H9 (cell line): ENCODE results near the gene CRYGA. TPM values are rescaled to one million over a fixed set of nuclear protein-coding genes. Genes with fewer than 3 reads are reported as not detected.

ENCODE experiments used
- DNase-seq: peaks from one replicate; pipeline ENCODE4 v3.0.0-alpha.2; 2017
- H2AFZ ChIP-seq: one replicate; pipeline ENCODE4 v1.6.1; 2013; ENCODE audit warnings: mild to moderate bottlenecking, low read length, control low read depth, moderate library complexity
- H2AK5ac ChIP-seq: 2 replicates; pipeline ENCODE4 v1.6.1; 2013; ENCODE audit warnings: low read length, control low read depth, mixed read lengths; ENCODE audit not compliant: insufficient read length
- H2BK120ac ChIP-seq: one replicate; pipeline ENCODE4 v1.6.1; 2013; ENCODE audit warnings: low read depth, mild to moderate bottlenecking, low read length, control low read depth, inconsistent platforms; ENCODE audit not compliant: poor library complexity, severe bottlenecking
- H2BK12ac ChIP-seq: 2 replicates; pipeline ENCODE4 v1.6.1; 2013; ENCODE audit warnings: low read length, control low read depth, mixed read lengths, low read depth; ENCODE audit not compliant: insufficient read length
- H2BK15ac ChIP-seq: 2 replicates; pipeline ENCODE4 v1.6.1; 2013; ENCODE audit warnings: low read depth, low read length, control low read depth
- H2BK20ac ChIP-seq: one replicate; pipeline ENCODE4 v1.6.1; 2013; ENCODE audit warnings: low read depth, mild to moderate bottlenecking, low read length, control low read depth, inconsistent platforms; ENCODE audit not compliant: poor library complexity, severe bottlenecking
- H2BK5ac ChIP-seq: 2 replicates; pipeline ENCODE4 v1.6.1; 2013; ENCODE audit warnings: low read length, control low read depth, mixed read lengths; ENCODE audit not compliant: insufficient read length
- H3K14ac ChIP-seq: 2 replicates; pipeline ENCODE4 v1.6.1; 2013; ENCODE audit warnings: low read length, control low read depth; ENCODE audit not compliant: insufficient read depth
- H3K18ac ChIP-seq: 2 replicates; pipeline ENCODE4 v1.6.1; 2013; ENCODE audit warnings: low read depth, mild to moderate bottlenecking, mixed read lengths, low read length, control low read depth; ENCODE audit not compliant: insufficient read length
- H3K23ac ChIP-seq: 2 replicates; pipeline ENCODE4 v1.6.1; 2013; ENCODE audit warnings: low read length, control low read depth, mixed read lengths, low read depth; ENCODE audit not compliant: insufficient read length
- H3K23me2 ChIP-seq: 2 replicates; pipeline ENCODE4 v1.6.1; 2013; ENCODE audit warnings: low read depth, mild to moderate bottlenecking, mixed read lengths, low read length, control low read depth; ENCODE audit not compliant: insufficient read length, poor library complexity, severe bottlenecking
- H3K27ac ChIP-seq: 2 replicates; pipeline ENCODE4 v1.5.1; 2013; ENCODE audit warnings: low read length, control low read depth, mixed read lengths, low read depth; ENCODE audit not compliant: insufficient read length
- H3K27me3 ChIP-seq: 2 replicates; pipeline ENCODE4 v1.6.1; 2013; ENCODE audit warnings: low read length, control low read depth, inconsistent platforms; ENCODE audit not compliant: insufficient read depth
- H3K4ac ChIP-seq: 2 replicates; pipeline ENCODE4 v1.6.1; 2013; ENCODE audit warnings: low read depth, mild to moderate bottlenecking, control low read depth, inconsistent platforms, low read length, moderate library complexity
- H3K4me1 ChIP-seq: 2 replicates; pipeline ENCODE4 v1.6.1; 2013; ENCODE audit warnings: low read length, control low read depth, inconsistent platforms; ENCODE audit not compliant: insufficient read depth
- H3K4me2 ChIP-seq: 2 replicates; pipeline ENCODE4 v1.6.1; 2013; ENCODE audit warnings: low read length, control low read depth, mixed read lengths; ENCODE audit not compliant: insufficient read length, insufficient read depth
- H3K56ac ChIP-seq: 2 replicates; pipeline ENCODE4 v1.6.1; 2013; ENCODE audit warnings: low read depth, mild to moderate bottlenecking, mixed read lengths, low read length, control low read depth; ENCODE audit not compliant: insufficient read length
- H3K79me1 ChIP-seq: 2 replicates; pipeline ENCODE4 v1.6.1; 2013; ENCODE audit warnings: low read depth, mild to moderate bottlenecking, moderate library complexity, low read length, control low read depth, inconsistent platforms; ENCODE audit not compliant: insufficient read depth, poor library complexity, severe bottlenecking
- H3K79me2 ChIP-seq: 2 replicates; pipeline ENCODE4 v1.6.1; 2013; ENCODE audit warnings: low read length, control low read depth, inconsistent platforms; ENCODE audit not compliant: insufficient read depth
- H3K9ac ChIP-seq: 2 replicates; pipeline ENCODE4 v1.6.1; 2013; ENCODE audit warnings: low read length, control low read depth, mixed read lengths; ENCODE audit not compliant: insufficient read length; ENCODE audit errors: extremely low read depth
- H3K9me3 ChIP-seq: one replicate; pipeline ENCODE4 v1.6.1; 2013; ENCODE audit warnings: low read depth, low read length, inconsistent platforms; ENCODE audit not compliant: control insufficient read depth
- H3T11ph ChIP-seq: one replicate; pipeline ENCODE4 v1.6.1; 2013; ENCODE audit warnings: mild to moderate bottlenecking, low read length, control low read depth, inconsistent platforms
- H4K20me1 ChIP-seq: one replicate; pipeline ENCODE4 v1.6.1; 2013; ENCODE audit not compliant: control insufficient read depth, insufficient read length, insufficient read depth
- H4K5ac ChIP-seq: 2 replicates; pipeline ENCODE4 v1.6.1; 2013; ENCODE audit warnings: low read depth, mild to moderate bottlenecking, mixed read lengths, low read length, control low read depth; ENCODE audit not compliant: insufficient read length
- H4K8ac ChIP-seq: replicated peaks from 2 replicates; pipeline ENCODE4 v1.6.1; 2013; ENCODE audit warnings: low read length, control low read depth, mixed read lengths, low read depth; ENCODE audit not compliant: insufficient read length
- H4K91ac ChIP-seq: 2 replicates; pipeline ENCODE4 v1.6.1; 2013; ENCODE audit warnings: low read depth, mild to moderate bottlenecking, moderate library complexity, mixed read lengths, low read length, control low read depth; ENCODE audit not compliant: insufficient read length
- H3K27ac Mint-ChIP-seq, 3 experiments: 2 replicates in 2 of 3; 3 replicates in 1 of 3; pipeline ENCODE4 v1.8.0; 2020 to 2021; ENCODE audit warnings: mixed read lengths in 3 of 3, mild to moderate bottlenecking in 1 of 3, moderate library complexity in 1 of 3
- H3K27me3 Mint-ChIP-seq: 2 replicates; pipeline ENCODE4 v1.8.0; 2021; ENCODE audit warnings: low read depth, mild to moderate bottlenecking, moderate library complexity, mixed read lengths
- H3K36me3 Mint-ChIP-seq, 3 experiments: 2 replicates in 2 of 3; 3 replicates in 1 of 3; pipeline ENCODE4 v1.8.0; 2020 to 2021; ENCODE audit warnings: low read depth in 3 of 3, mixed read lengths in 3 of 3; ENCODE audit not compliant: insufficient read depth in 1 of 3
- H3K4me1 Mint-ChIP-seq, 2 experiments: 2 replicates each; pipeline ENCODE4 v1.8.0; 2020; ENCODE audit warnings: mixed read lengths in 2 of 2
- H3K4me3 Mint-ChIP-seq, 2 experiments: 2 replicates in 1 of 2; 3 replicates in 1 of 2; pipeline ENCODE4 v1.8.0; 2020 to 2021; ENCODE audit warnings: mild to moderate bottlenecking in 2 of 2, mixed read lengths in 2 of 2, moderate library complexity in 1 of 2
- H3K9me3 Mint-ChIP-seq, 2 experiments: 2 replicates in 1 of 2; 3 replicates in 1 of 2; pipeline ENCODE4 v1.8.0; 2020; ENCODE audit warnings: mild to moderate bottlenecking in 2 of 2, mixed read lengths in 2 of 2, moderate library complexity in 1 of 2
- WGBS: extraction: QIAGEN DNeasy Blood & Tissue Kit; methylation state at CpG from one replicate; pipeline ENCODE4 v1.1.7; 2013; ENCODE audit warnings: missing lambda C conversion rate, low lambda C conversion rate, mixed read lengths; ENCODE audit not compliant: insufficient read length; ENCODE audit errors: extremely low coverage; 5-methylcytosine and 5-hydroxymethylcytosine counted together
- total RNA-seq: library from RNA; stranded (reverse); gene quantifications from 2 replicates; pipeline ENCODE4 v1.2.1, GENCODE V29; 2021
- TF ChIP-seq, protein P1 (sequence below): fragments of 200-600 bp; sonication (generic); conservative IDR thresholded peaks from 3 replicates; pipeline ENCODE4 v1.8.0; 2021; ENCODE audit warnings: antibody characterized with exemption, mild to moderate bottlenecking

Gene CRYGA
- total RNA-seq, 1 experiment from 2014 or later, result not detected

DNA sequence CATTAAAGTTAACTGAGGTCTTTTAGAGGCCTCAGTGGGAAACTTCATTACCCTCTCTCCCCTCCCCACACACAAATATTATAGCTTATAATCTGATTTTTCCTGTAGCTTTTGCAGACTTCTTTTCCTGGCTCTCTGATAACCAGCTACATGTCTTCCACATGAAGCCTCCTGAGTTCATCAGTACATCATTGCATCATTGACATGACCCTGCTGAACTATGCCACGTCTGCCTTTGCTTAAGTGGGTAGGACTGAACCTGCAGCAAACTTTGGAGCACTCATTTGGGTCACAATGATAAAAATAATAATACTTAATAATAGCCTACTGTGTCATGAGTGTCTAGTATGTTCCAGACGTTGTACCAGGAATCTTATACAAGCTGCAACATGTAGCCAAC, 7.0 kb downstream of the CRYGA start:
- Mint-ChIP-seq H3K27ac (no peak overlapping the region), H3K4me1 (no peaks in the 10 kb centered on the region), H3K36me3 (peaks cover 0 to 6% (median 2%) of the 10 kb centered on the region in 3 experiments; a peak in 3 of 7 replicates), H3K27me3 (no peaks in the 10 kb centered on the region), H3K4me3 (no peak overlapping the region), H3K9me3 (peaks cover 3 to 7% of the 10 kb centered on the region in 2 experiments; a peak in 4 of 5 replicates)
- no peak overlapping the region for H3K9ac ChIP-seq
- no peak overlapping the region for H2BK20ac ChIP-seq
- no peak overlapping the region for H3K56ac ChIP-seq
- H2BK12ac ChIP-seq, result no peak overlapping the region
- no peaks in the 10 kb centered on the region for H3K27me3 ChIP-seq
- no peak for DNase-seq
- H2BK15ac ChIP-seq, result no peak overlapping the region
- no peak overlapping the region for H3K27ac ChIP-seq
- no peaks in the 10 kb centered on the region for H3K9me3 ChIP-seq
- no CpG with 5 or more reads among the region's 2 CpGs for WGBS
- H3K79me1 ChIP-seq, result no peaks in the 10 kb centered on the region
- TF ChIP-seq, protein P1, sequence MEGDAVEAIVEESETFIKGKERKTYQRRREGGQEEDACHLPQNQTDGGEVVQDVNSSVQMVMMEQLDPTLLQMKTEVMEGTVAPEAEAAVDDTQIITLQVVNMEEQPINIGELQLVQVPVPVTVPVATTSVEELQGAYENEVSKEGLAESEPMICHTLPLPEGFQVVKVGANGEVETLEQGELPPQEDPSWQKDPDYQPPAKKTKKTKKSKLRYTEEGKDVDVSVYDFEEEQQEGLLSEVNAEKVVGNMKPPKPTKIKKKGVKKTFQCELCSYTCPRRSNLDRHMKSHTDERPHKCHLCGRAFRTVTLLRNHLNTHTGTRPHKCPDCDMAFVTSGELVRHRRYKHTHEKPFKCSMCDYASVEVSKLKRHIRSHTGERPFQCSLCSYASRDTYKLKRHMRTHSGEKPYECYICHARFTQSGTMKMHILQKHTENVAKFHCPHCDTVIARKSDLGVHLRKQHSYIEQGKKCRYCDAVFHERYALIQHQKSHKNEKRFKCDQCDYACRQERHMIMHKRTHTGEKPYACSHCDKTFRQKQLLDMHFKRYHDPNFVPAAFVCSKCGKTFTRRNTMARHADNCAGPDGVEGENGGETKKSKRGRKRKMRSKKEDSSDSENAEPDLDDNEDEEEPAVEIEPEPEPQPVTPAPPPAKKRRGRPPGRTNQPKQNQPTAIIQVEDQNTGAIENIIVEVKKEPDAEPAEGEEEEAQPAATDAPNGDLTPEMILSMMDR, result no peak
- no peak overlapping the region for H4K8ac ChIP-seq
- H3T11ph ChIP-seq, result no peak overlapping the region
- H2BK120ac ChIP-seq, result no peak overlapping the region
- H3K4me1 ChIP-seq, result no peaks in the 10 kb centered on the region
- no peak overlapping the region for H2AK5ac ChIP-seq
- H3K79me2 ChIP-seq, result no peaks in the 10 kb centered on the region
- no peak overlapping the region for H4K91ac ChIP-seq
- H2BK5ac ChIP-seq, result no peak overlapping the region
- H3K4ac ChIP-seq, result no peak overlapping the region
- H3K14ac ChIP-seq, result no peak overlapping the region
- no peak overlapping the region for H2AFZ ChIP-seq
- no peaks in the 10 kb centered on the region for H4K20me1 ChIP-seq
- no peak overlapping the region for H4K5ac ChIP-seq
- no peak overlapping the region for H3K18ac ChIP-seq
- no peak overlapping the region for H3K4me2 ChIP-seq
- H3K23me2 ChIP-seq, result no peaks in the 10 kb centered on the region
- H3K23ac ChIP-seq, result no peak overlapping the region
